A673 (cell line): ENCODE results near the gene EXOC1L. TPM values are rescaled to one million over a fixed set of nuclear protein-coding genes. Genes with fewer than 3 reads are reported as not detected.

ENCODE experiments used
- BruUV-seq: library from RNA; stranded (reverse); fragments of 400-500 nt; replicated peaks from 2 replicates; lab custom pipeline; 2021; lab: Mats Ljungman, UMichigan
- CTCF ChIA-PET: fragments of 300-600 bp; sonication (Branson Sonifier 250); formaldehyde crosslinking; loops from one replicate; lab custom pipeline; 2022; ENCODE audit warnings: antibody characterized with exemption; lab: Charles Lee
- POLR2A ChIA-PET: fragments of 300-600 bp; sonication (Branson Sonifier 250); formaldehyde crosslinking; loops from one replicate; lab custom pipeline; 2022; ENCODE audit warnings: antibody characterized with exemption; ENCODE audit not compliant: low non-redundant PET; lab: Charles Lee
- DNase-seq: peaks from one replicate; pipeline ENCODE4 v3.0.0-alpha.2; 2015; ENCODE audit warnings: low spot score
- H3K27ac ChIP-seq: fragments of 200-600 bp; sonication (generic); 2 replicates; pipeline ENCODE4 v1.5.1; 2016; ENCODE audit warnings: mixed run types, low read depth, mild to moderate bottlenecking, mixed read lengths, antibody characterized with exemption, low read length; ENCODE audit not compliant: poor library complexity, severe bottlenecking
- H3K27me3 ChIP-seq: fragments of 200-600 bp; sonication (generic); replicated peaks from 2 replicates; pipeline ENCODE4 v1.6.1; 2017; ENCODE audit warnings: mixed run types, low read depth, mild to moderate bottlenecking, mixed read lengths, antibody characterized with exemption, low read length; ENCODE audit not compliant: insufficient read depth, poor library complexity
- H3K36me3 ChIP-seq: fragments of 200-600 bp; sonication (generic); 2 replicates; pipeline ENCODE4 v1.6.1; 2016; ENCODE audit warnings: mixed run types, mild to moderate bottlenecking, mixed read lengths, antibody characterized with exemption, low read length; ENCODE audit not compliant: insufficient read depth, poor library complexity, severe bottlenecking
- H3K4me1 ChIP-seq: fragments of 200-600 bp; sonication (generic); 2 replicates; pipeline ENCODE4 v1.6.1; 2017; ENCODE audit warnings: mixed run types, mild to moderate bottlenecking, mixed read lengths, antibody characterized with exemption, low read length; ENCODE audit not compliant: insufficient read depth, poor library complexity, severe bottlenecking
- H3K4me3 ChIP-seq: fragments of 200-600 bp; sonication (generic); 2 replicates; pipeline ENCODE4 v1.5.1; 2016; ENCODE audit warnings: low read depth, mixed run types, mild to moderate bottlenecking, mixed read lengths, low read length; ENCODE audit not compliant: poor library complexity, severe bottlenecking
- H3K9me3 ChIP-seq: fragments of 200-600 bp; sonication (generic); 2 replicates; pipeline ENCODE4 v1.6.1; 2016; ENCODE audit warnings: mixed run types, low read depth, mild to moderate bottlenecking, mixed read lengths, antibody characterized with exemption, low read length; ENCODE audit not compliant: poor library complexity, severe bottlenecking
- EZH2 ChIP-seq: fragments of 200-600 bp; sonication (generic); IDR thresholded peaks from 2 replicates; pipeline ENCODE4 v1.6.1; 2017; ENCODE audit warnings: borderline replicate concordance, low read depth, mild to moderate bottlenecking, mixed read lengths, antibody characterized with exemption, low read length; ENCODE audit not compliant: poor library complexity, severe bottlenecking
- intact Hi-C: fragments of 100-400 bp; cut with micrococcal nuclease; formaldehyde crosslinking; loops from one replicate; pipeline ENCODE4 v1.10.0; 2022; ENCODE audit not compliant: unreplicated experiment
- total RNA-seq: library from RNA; stranded (reverse); gene quantifications from 2 replicates; pipeline ENCODE4 v1.2.3, GENCODE V29; 2021
- TF ChIP-seq, protein P1 (sequence below): fragments of 300-800, 200-600 bp; sonication (generic); conservative IDR thresholded peaks from 2 replicates; pipeline ENCODE4 v1.5.1; 2017; ENCODE audit warnings: low read depth, mild to moderate bottlenecking, antibody characterized with exemption, low read length, moderate library complexity, mixed read lengths

Gene EXOC1L
- total RNA-seq, 1 experiment from 2014 or later: not detected

DNA sequence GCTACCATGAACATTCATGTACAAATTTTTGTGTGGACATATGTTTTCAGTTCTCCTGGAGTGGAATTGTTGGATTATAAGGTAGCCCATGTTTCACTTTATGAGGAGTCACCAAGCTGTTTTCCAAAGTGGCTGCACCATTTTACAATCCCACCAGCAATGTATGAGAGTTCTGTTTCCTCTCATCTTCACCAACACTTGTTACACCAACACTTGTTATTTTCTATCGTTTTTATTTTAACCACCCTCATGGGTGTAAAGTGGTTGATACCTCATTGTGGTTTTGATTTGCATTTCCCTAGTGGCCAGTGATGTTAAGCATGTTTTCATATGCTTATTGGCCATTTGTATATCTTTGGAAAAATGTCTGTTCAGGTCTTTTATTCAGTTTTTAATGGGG lies 38.0 kb downstream of the EXOC1L start:
- TF ChIP-seq, protein P1, sequence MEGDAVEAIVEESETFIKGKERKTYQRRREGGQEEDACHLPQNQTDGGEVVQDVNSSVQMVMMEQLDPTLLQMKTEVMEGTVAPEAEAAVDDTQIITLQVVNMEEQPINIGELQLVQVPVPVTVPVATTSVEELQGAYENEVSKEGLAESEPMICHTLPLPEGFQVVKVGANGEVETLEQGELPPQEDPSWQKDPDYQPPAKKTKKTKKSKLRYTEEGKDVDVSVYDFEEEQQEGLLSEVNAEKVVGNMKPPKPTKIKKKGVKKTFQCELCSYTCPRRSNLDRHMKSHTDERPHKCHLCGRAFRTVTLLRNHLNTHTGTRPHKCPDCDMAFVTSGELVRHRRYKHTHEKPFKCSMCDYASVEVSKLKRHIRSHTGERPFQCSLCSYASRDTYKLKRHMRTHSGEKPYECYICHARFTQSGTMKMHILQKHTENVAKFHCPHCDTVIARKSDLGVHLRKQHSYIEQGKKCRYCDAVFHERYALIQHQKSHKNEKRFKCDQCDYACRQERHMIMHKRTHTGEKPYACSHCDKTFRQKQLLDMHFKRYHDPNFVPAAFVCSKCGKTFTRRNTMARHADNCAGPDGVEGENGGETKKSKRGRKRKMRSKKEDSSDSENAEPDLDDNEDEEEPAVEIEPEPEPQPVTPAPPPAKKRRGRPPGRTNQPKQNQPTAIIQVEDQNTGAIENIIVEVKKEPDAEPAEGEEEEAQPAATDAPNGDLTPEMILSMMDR: no peak
- no peaks in the 10 kb centered on the region for H3K27me3 ChIP-seq
- no peaks in the 10 kb centered on the region for H3K36me3 ChIP-seq
- H3K4me3 ChIP-seq: no peak overlapping the region
- H3K9me3 ChIP-seq: no peaks in the 10 kb centered on the region
- H3K4me1 ChIP-seq: no peaks in the 10 kb centered on the region
- no peak for DNase-seq
- CTCF ChIA-PET: no interaction called here
- POLR2A ChIA-PET: no interaction called here
- BruUV-seq: no TSS peak
- H3K27ac ChIP-seq: no peak overlapping the region
- intact Hi-C loops: no loop called here

DNA sequence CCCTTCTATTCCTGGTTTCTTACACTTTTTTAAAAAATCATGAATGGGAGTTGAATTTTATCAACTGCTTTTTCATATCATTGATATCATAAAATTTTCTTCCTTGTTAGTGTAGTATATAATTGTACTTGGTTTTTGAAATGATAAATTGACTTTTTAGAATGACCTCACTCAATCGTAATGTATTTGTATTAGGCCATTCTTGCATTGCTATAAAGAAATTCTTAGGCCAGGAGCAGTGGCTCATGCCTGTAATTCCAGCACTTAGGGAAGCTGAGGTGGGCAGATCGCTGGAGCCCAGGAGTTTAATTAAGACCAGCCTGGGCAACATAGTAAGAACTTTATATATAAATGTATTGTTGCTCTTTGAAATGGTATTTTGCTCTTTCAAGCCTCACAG lies 40.1 kb downstream of the EXOC1L start:
- intact Hi-C loops: loop anchor here (10.0 kb wide), 2 partner anchors 315 to 455 kb away; partner anchors contain the start of gene CLOCK
- no TSS peak for BruUV-seq
- Histone ChIP-seq H3K4me1 (no peaks in the 10 kb centered on the region), H3K27me3 (no peaks in the 10 kb centered on the region), H3K9me3 (no peaks in the 10 kb centered on the region), H3K4me3 (no peak overlapping the region), H3K27ac (no peak overlapping the region), H3K36me3 (peaks cover 2% of the 10 kb centered on the region)
- POLR2A ChIA-PET: no interaction called here
- no peak for DNase-seq
- CTCF ChIA-PET: no interaction called here
- TF ChIP-seq, protein P1: no peak
- no peak for TF ChIP-seq EZH2

DNA sequence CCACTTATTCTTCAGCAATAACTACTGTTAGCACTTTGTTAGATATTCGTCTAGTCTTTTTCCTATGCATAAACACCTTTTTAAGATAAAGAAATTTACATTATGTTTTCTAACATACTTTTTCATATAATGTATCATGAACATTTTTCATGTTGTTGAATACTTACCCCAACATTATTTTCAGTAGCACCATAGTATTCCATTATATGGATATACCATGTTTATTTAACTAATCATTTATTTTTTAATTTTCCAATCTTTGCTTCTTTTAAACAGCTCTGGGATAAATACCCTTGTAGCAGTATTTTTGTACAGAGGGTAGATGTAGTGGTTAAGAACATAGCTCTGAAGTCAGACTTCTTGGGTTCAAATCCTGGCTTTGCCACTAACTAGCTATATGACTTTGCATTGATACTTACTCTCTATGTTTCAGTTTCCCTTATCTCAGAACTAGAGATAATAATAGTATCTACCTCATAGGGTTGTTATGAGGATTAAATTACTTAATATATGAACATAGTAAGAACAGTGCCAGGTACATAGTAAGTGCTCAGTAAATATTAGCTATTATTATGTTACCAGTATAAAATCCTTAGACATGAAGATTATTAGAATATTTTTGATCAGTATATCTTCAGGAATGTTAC lies 45.1 kb downstream of the EXOC1L start:
- CTCF ChIA-PET: no interaction called here
- H3K36me3 ChIP-seq: peaks cover 3% of the 10 kb centered on the region
- intact Hi-C loops: loop anchor here (10.0 kb wide), 2 partner anchors 320 to 460 kb away; partner anchors contain the start of gene CLOCK

More for the DNA sequence above, 45.1 kb downstream of the EXOC1L start:
- no TSS peak for BruUV-seq
- TF ChIP-seq, protein P1: no peak
- TF ChIP-seq EZH2: no peak
- Histone ChIP-seq H3K4me1 (peaks cover 19% of the 10 kb centered on the region), H3K4me3 (no peak overlapping the region), H3K27me3 (no peaks in the 10 kb centered on the region), H3K27ac (no peak overlapping the region), H3K9me3 (no peaks in the 10 kb centered on the region)
- no peak for DNase-seq
- POLR2A ChIA-PET: no interaction called here
